Smooth muscle cell (in vitro differentiated cells): ENCODE measurements around the gene SPTY2D1. TPM values are rescaled to one million over a fixed set of nuclear protein-coding genes. Genes with fewer than 3 reads are reported as not detected.

Experiments
- DNase-seq: peaks from one replicate; lab custom pipeline; 2025; ENCODE audit not compliant: unreplicated experiment; lab: John Stamatoyannopoulos, UW
- H2AFZ ChIP-seq: fragments of 200-600 bp; sonication (generic); 2 replicates; pipeline ENCODE4 v1.6.0; 2016; ENCODE audit warnings: antibody characterized with exemption, low read depth, mild to moderate bottlenecking
- H3F3A ChIP-seq: fragments of 200-600 bp; sonication (generic); 2 replicates; pipeline ENCODE4 v1.6.0; 2017; ENCODE audit warnings: antibody characterized with exemption, low read depth
- H3K27ac ChIP-seq: fragments of 200-600 bp; sonication (generic); 2 replicates; pipeline ENCODE4 v1.5.1; 2016; ENCODE audit warnings: low read depth, mild to moderate bottlenecking
- H3K27me3 ChIP-seq: fragments of 200-600 bp; sonication (generic); 2 replicates; pipeline ENCODE4 v1.6.1; 2016; ENCODE audit warnings: low read depth, mild to moderate bottlenecking
- H3K36me3 ChIP-seq: fragments of 200-600 bp; sonication (generic); 2 replicates; pipeline ENCODE4 v1.5.1; 2016; ENCODE audit warnings: low read depth
- H3K4me1 ChIP-seq: fragments of 200-600 bp; sonication (generic); 2 replicates; pipeline ENCODE4 v1.5.1; 2016; ENCODE audit warnings: low read depth
- H3K4me2 ChIP-seq: fragments of 200-600 bp; sonication (generic); 2 replicates; pipeline ENCODE4 v1.6.0; 2016; ENCODE audit warnings: mild to moderate bottlenecking
- H3K4me3 ChIP-seq: fragments of 200-600 bp; sonication (generic); 2 replicates; pipeline ENCODE4 v1.5.1; 2016; ENCODE audit warnings: mild to moderate bottlenecking
- H3K79me2 ChIP-seq: fragments of 200-600 bp; sonication (generic); 2 replicates; pipeline ENCODE4 v1.6.0; 2016; ENCODE audit warnings: low read depth, mild to moderate bottlenecking
- H3K9ac ChIP-seq: fragments of 200-600 bp; sonication (generic); 2 replicates; pipeline ENCODE4 v1.6.0; 2016; ENCODE audit warnings: low read depth
- H3K9me3 ChIP-seq: fragments of 200-600 bp; sonication (generic); replicated peaks from 2 replicates; pipeline ENCODE4 v1.5.1; 2016; ENCODE audit warnings: low read depth
- H4K20me1 ChIP-seq: fragments of 200-600 bp; sonication (generic); 2 replicates; pipeline ENCODE4 v1.6.0; 2016; ENCODE audit warnings: low read depth
- CTCF ChIP-seq: fragments of 200-600 bp; sonication (generic); IDR thresholded peaks from 2 replicates; pipeline ENCODE4 v1.5.1; 2017; ENCODE audit warnings: borderline replicate concordance, mild to moderate bottlenecking, antibody characterized with exemption; ENCODE audit not compliant: insufficient read depth, poor library complexity, severe bottlenecking
- WGBS: methylation state at CpG from one replicate; pipeline ENCODE4 v1.1.7; 2016; ENCODE audit warnings: low lambda C conversion rate; 5-methylcytosine and 5-hydroxymethylcytosine counted together
- polyA plus RNA-seq: library from polyadenylated mRNA; unstranded; fragments of >200 nt; fragmentation: Nextera tagmentation; extraction: Ambion mirVana; gene quantifications from 2 replicates; pipeline ENCODE4 v1.2.1, GENCODE V29; 2016
- total RNA-seq: library from RNA; depleted of rRNA; stranded (reverse); fragments of >200 nt; gene quantifications from 2 replicates; pipeline ENCODE4 v1.2.3, GENCODE V29; 2014

Gene SPTY2D1
- total and polyA plus RNA-seq, 2 experiments from 2014 or later = 18.8 to 42.7 TPM

DNA sequence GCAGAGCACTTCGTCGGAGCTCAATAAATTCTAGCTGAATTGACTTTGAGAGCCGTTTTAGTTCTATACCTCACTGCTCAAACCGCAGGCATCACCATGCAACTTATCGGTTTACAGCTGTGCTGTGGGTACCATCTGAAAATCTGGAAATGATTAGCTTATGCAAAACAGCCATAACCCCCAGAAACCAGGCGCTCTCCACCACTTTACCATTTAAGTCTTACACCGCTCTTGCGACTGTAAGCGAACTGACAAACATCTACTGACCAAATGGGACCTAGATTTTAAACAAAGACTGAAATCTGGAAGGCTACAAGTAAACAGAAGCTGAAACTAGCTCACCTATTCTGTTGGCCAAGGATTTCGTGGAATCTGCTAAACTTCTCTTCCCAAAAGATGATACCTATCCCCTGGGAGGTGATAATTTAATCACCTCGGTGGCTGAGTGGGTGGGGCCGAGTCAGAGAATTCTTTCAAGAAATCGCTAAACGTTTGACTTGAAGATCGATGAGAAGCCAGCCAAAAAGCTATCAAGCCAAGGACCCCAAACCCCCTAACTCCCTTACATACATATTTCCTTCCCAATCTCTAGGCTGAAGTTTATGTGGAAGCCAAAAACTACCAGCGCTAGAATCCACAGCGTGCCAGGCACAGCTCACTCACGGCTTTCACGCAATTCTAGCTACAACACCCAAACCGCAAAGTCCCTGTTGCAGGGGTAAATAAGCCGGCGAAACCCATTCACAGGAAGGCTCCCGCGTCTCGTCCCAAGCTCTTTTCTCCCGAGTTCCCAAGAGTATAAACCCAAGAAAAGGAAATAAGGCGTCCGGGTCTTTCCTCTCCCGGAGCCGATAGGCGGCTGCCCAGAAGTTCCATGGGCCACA, 644 bp downstream of the SPTY2D1 start:
- H3K79me2 ChIP-seq = peaks cover 56% of the 10 kb centered on the region
- H3K9me3 ChIP-seq = no peaks in the 10 kb centered on the region
- DNase-seq = no peak
- no peaks in the 10 kb centered on the region for H3K36me3 ChIP-seq
- H2AFZ ChIP-seq = no peak overlapping the region
- H3K27ac ChIP-seq = peak overlapping the region; percentile 99
- H4K20me1 ChIP-seq = peaks cover 53% of the 10 kb centered on the region
- peaks cover 15% of the 10 kb centered on the region for H3K4me1 ChIP-seq
- H3K27me3 ChIP-seq = no peaks in the 10 kb centered on the region
- 13% methylated on average over 31 of the region's 31 CpGs for WGBS
- no peak for TF ChIP-seq CTCF
- H3K9ac ChIP-seq = peak overlapping the region; percentile 98
- H3K4me3 ChIP-seq = peak overlapping the region; percentile 79
- peak overlapping the region; percentile 93 for H3K4me2 ChIP-seq
- peaks cover 2% of the 10 kb centered on the region for H3F3A ChIP-seq

- H3K27me3 ChIP-seq = no peaks in the 10 kb centered on the region
- peaks cover 15% of the 10 kb centered on the region for H3K4me1 ChIP-seq
- TF ChIP-seq CTCF = no peak
- H3K4me3 ChIP-seq = peak overlapping the region; percentile 79
- H3K79me2 ChIP-seq = peaks cover 63% of the 10 kb centered on the region
- H3K27ac ChIP-seq = peak overlapping the region; percentile 99
- WGBS = 36% methylated on average over 2 of the region's 2 CpGs
- no peak overlapping the region for H2AFZ ChIP-seq
- H4K20me1 ChIP-seq = peaks cover 60% of the 10 kb centered on the region
- no peak for DNase-seq
- peak overlapping the region; percentile 98 for H3K9ac ChIP-seq
- peak overlapping the region; percentile 93 for H3K4me2 ChIP-seq
- no peaks in the 10 kb centered on the region for H3K36me3 ChIP-seq
- H3F3A ChIP-seq = peaks cover 2% of the 10 kb centered on the region
- no peaks in the 10 kb centered on the region for H3K9me3 ChIP-seq
These were observed 1.3 kb downstream of the SPTY2D1 start for GRCh38 chr11:18632841-18633240.

GRCh38 chr11:18624161-18624560, 10.0 kb downstream of the SPTY2D1 start:
- WGBS = 95% methylated on average over 1 of the region's 1 CpG
- no peak for TF ChIP-seq CTCF
- no peak overlapping the region for H2AFZ ChIP-seq
- no peaks in the 10 kb centered on the region for H3K36me3 ChIP-seq
- peaks cover 100% of the 10 kb centered on the region for H4K20me1 ChIP-seq
- H3K9me3 ChIP-seq = no peaks in the 10 kb centered on the region
- H3K27me3 ChIP-seq = no peaks in the 10 kb centered on the region
- H3K9ac ChIP-seq = no peak overlapping the region
- no peaks in the 10 kb centered on the region for H3F3A ChIP-seq
- H3K79me2 ChIP-seq = peaks cover 100% of the 10 kb centered on the region
- DNase-seq = no peak
- H3K4me3 ChIP-seq = no peak overlapping the region
- H3K4me1 ChIP-seq = no peaks in the 10 kb centered on the region
- no peak overlapping the region for H3K27ac ChIP-seq
- H3K4me2 ChIP-seq = no peak overlapping the region

- Histone ChIP-seq H3K79me2 (peaks cover 100% of the 10 kb centered on the region), H2AFZ (no peak overlapping the region), H3K4me1 (no peaks in the 10 kb centered on the region), H3K27ac (no peak overlapping the region), H3K36me3 (no peaks in the 10 kb centered on the region), H3K9ac (no peak overlapping the region), H3K27me3 (no peaks in the 10 kb centered on the region), H3F3A (no peaks in the 10 kb centered on the region), H4K20me1 (peaks cover 100% of the 10 kb centered on the region), H3K4me3 (no peak overlapping the region), H3K4me2 (no peak overlapping the region), H3K9me3 (no peaks in the 10 kb centered on the region)
- no peak for DNase-seq
- WGBS = 100% methylated on average over 2 of the region's 2 CpGs
- TF ChIP-seq CTCF = no peak
These were observed 10.4 kb downstream of the SPTY2D1 start for GRCh38 chr11:18623707-18624106.
